ENCODE results near the gene CDYL2. TPM values are rescaled to one million over a fixed set of nuclear protein-coding genes. Genes with fewer than 3 reads are reported as not detected.

Gene CDYL2
- total RNA-seq, 1 experiment from 2014 or later, result 8.2 TPM

DNA sequence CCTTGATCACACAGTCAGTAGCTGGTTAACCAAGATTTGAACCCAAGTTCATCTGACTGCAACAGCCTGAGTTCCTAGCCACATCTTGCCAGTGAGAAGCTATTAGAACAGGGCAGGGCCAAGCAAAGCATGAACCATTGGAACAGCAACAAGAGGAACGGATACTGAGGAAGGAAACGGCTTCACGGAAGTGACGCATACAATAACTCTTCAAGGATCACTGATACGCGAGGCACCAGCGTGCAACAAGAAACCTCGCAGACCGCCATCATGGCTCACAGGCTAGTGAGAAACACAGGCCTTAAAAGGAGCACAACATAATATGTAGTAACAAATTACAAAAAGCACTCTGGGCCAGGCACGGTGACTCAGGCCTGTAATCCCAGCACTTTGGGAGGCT lies 114.9 kb downstream of the CDYL2 start (continued):
- TF ChIP-seq, protein P1, sequence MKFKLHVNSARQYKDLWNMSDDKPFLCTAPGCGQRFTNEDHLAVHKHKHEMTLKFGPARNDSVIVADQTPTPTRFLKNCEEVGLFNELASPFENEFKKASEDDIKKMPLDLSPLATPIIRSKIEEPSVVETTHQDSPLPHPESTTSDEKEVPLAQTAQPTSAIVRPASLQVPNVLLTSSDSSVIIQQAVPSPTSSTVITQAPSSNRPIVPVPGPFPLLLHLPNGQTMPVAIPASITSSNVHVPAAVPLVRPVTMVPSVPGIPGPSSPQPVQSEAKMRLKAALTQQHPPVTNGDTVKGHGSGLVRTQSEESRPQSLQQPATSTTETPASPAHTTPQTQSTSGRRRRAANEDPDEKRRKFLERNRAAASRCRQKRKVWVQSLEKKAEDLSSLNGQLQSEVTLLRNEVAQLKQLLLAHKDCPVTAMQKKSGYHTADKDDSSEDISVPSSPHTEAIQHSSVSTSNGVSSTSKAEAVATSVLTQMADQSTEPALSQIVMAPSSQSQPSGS (CRISPR knock-in tag; IDR thresholded peaks at IDR 0.05; ENCODE audit: borderline replicate concordance, low read depth), result no peak
- TF ChIP-seq, protein P2, sequence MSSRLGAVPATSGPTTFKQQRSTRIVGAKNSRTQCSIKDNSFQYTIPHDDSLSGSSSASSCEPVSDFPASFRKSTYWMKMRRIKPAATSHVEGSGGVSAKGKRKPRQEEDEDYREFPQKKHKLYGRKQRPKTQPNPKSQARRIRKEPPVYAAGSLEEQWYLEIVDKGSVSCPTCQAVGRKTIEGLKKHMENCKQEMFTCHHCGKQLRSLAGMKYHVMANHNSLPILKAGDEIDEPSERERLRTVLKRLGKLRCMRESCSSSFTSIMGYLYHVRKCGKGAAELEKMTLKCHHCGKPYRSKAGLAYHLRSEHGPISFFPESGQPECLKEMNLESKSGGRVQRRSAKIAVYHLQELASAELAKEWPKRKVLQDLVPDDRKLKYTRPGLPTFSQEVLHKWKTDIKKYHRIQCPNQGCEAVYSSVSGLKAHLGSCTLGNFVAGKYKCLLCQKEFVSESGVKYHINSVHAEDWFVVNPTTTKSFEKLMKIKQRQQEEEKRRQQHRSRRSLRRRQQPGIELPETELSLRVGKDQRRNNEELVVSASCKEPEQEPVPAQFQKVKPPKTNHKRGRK (CRISPR knock-in tag; IDR thresholded peaks at IDR 0.05; ENCODE audit: borderline replicate concordance), result no peak
- TF ChIP-seq OVOL2 (CRISPR knock-in tag; IDR thresholded peaks at IDR 0.05; ENCODE audit: borderline replicate concordance), result no peak
- TF ChIP-seq, protein P3, sequence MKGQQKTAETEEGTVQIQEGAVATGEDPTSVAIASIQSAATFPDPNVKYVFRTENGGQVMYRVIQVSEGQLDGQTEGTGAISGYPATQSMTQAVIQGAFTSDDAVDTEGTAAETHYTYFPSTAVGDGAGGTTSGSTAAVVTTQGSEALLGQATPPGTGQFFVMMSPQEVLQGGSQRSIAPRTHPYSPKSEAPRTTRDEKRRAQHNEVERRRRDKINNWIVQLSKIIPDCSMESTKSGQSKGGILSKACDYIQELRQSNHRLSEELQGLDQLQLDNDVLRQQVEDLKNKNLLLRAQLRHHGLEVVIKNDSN (CRISPR knock-in tag; IDR thresholded peaks at IDR 0.05), result no peak

DNA sequence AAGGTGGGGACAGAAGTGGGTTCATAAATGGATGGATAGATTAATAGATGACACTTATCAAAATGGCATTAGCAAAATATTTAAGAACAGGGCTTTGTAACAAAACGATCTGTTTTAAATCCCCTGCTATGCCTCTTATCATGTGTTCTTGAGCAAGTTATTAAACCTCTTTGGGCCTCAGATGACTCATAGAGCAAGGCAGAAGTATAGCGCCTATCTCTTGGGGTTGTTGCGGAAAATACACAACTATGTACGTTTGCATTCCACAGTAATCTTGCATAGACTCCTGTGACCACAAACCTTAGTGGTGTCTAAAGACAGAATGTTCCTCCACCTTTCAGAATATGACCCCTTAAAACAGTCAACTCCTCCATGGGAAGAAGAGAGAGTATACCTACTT lies 116.8 kb downstream of the CDYL2 start:
- ATAC-seq (no peak), DNase-seq (ENCODE audit: low spot score) (no peak)
- Mint-ChIP-seq H3K36me3 (no peaks in the 10 kb centered on the region), H3K9me3 (no peaks in the 10 kb centered on the region), H3K27ac (no peak overlapping the region), H3K4me3 (no peak overlapping the region), H3K27me3 (ENCODE audit: low read depth) (no peaks in the 10 kb centered on the region), H3K4me1 (peaks cover 9% of the 10 kb centered on the region)
- CTCF ChIA-PET, result no interaction called here
- POLR2A ChIA-PET, result no interaction called here
- TF ChIP-seq SMAD3 (CRISPR knock-in tag; IDR thresholded peaks at IDR 0.05; ENCODE audit: borderline replicate concordance), result no peak
- TF ChIP-seq ZNF138 (CRISPR knock-in tag; conservative IDR thresholded peaks at IDR 0.05), result no peak
- no peak for TF ChIP-seq ZBTB21 (CRISPR knock-in tag; IDR thresholded peaks at IDR 0.05; ENCODE audit: borderline replicate concordance)
- TF ChIP-seq FOXJ3 (CRISPR knock-in tag; IDR thresholded peaks at IDR 0.05; ENCODE audit: borderline replicate concordance), result no peak
- TF ChIP-seq GRHL2 (CRISPR knock-in tag; IDR thresholded peaks at IDR 0.05; ENCODE audit: insufficient replicate concordance, severe bottlenecking), result no peak
- no peak for TF ChIP-seq ZNF121 (CRISPR knock-in tag; IDR thresholded peaks at IDR 0.05)
- TF ChIP-seq, protein P4, sequence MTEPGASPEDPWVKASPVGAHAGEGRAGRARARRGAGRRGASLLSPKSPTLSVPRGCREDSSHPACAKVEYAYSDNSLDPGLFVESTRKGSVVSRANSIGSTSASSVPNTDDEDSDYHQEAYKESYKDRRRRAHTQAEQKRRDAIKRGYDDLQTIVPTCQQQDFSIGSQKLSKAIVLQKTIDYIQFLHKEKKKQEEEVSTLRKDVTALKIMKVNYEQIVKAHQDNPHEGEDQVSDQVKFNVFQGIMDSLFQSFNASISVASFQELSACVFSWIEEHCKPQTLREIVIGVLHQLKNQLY (CRISPR knock-in tag; IDR thresholded peaks at IDR 0.05), result no peak
- TF ChIP-seq, protein P5, sequence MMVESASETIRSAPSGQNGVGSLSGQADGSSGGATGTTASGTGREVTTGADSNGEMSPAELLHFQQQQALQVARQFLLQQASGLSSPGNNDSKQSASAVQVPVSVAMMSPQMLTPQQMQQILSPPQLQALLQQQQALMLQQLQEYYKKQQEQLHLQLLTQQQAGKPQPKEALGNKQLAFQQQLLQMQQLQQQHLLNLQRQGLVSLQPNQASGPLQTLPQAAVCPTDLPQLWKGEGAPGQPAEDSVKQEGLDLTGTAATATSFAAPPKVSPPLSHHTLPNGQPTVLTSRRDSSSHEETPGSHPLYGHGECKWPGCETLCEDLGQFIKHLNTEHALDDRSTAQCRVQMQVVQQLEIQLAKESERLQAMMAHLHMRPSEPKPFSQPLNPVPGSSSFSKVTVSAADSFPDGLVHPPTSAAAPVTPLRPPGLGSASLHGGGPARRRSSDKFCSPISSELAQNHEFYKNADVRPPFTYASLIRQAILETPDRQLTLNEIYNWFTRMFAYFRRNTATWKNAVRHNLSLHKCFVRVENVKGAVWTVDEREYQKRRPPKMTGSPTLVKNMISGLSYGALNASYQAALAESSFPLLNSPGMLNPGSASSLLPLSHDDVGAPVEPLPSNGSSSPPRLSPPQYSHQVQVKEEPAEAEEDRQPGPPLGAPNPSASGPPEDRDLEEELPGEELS (CRISPR knock-in tag; IDR thresholded peaks at IDR 0.05), result no peak
- TF ChIP-seq, protein P6, sequence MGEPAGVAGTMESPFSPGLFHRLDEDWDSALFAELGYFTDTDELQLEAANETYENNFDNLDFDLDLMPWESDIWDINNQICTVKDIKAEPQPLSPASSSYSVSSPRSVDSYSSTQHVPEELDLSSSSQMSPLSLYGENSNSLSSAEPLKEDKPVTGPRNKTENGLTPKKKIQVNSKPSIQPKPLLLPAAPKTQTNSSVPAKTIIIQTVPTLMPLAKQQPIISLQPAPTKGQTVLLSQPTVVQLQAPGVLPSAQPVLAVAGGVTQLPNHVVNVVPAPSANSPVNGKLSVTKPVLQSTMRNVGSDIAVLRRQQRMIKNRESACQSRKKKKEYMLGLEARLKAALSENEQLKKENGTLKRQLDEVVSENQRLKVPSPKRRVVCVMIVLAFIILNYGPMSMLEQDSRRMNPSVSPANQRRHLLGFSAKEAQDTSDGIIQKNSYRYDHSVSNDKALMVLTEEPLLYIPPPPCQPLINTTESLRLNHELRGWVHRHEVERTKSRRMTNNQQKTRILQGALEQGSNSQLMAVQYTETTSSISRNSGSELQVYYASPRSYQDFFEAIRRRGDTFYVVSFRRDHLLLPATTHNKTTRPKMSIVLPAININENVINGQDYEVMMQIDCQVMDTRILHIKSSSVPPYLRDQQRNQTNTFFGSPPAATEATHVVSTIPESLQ (CRISPR knock-in tag; IDR thresholded peaks at IDR 0.05), result no peak
- TF ChIP-seq, protein P7, sequence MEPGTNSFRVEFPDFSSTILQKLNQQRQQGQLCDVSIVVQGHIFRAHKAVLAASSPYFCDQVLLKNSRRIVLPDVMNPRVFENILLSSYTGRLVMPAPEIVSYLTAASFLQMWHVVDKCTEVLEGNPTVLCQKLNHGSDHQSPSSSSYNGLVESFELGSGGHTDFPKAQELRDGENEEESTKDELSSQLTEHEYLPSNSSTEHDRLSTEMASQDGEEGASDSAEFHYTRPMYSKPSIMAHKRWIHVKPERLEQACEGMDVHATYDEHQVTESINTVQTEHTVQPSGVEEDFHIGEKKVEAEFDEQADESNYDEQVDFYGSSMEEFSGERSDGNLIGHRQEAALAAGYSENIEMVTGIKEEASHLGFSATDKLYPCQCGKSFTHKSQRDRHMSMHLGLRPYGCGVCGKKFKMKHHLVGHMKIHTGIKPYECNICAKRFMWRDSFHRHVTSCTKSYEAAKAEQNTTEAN (CRISPR knock-in tag; IDR thresholded peaks at IDR 0.05), result no peak
- TF ChIP-seq ZNF423 (CRISPR knock-in tag; IDR thresholded peaks at IDR 0.05), result no peak
- TF ChIP-seq, protein P8, sequence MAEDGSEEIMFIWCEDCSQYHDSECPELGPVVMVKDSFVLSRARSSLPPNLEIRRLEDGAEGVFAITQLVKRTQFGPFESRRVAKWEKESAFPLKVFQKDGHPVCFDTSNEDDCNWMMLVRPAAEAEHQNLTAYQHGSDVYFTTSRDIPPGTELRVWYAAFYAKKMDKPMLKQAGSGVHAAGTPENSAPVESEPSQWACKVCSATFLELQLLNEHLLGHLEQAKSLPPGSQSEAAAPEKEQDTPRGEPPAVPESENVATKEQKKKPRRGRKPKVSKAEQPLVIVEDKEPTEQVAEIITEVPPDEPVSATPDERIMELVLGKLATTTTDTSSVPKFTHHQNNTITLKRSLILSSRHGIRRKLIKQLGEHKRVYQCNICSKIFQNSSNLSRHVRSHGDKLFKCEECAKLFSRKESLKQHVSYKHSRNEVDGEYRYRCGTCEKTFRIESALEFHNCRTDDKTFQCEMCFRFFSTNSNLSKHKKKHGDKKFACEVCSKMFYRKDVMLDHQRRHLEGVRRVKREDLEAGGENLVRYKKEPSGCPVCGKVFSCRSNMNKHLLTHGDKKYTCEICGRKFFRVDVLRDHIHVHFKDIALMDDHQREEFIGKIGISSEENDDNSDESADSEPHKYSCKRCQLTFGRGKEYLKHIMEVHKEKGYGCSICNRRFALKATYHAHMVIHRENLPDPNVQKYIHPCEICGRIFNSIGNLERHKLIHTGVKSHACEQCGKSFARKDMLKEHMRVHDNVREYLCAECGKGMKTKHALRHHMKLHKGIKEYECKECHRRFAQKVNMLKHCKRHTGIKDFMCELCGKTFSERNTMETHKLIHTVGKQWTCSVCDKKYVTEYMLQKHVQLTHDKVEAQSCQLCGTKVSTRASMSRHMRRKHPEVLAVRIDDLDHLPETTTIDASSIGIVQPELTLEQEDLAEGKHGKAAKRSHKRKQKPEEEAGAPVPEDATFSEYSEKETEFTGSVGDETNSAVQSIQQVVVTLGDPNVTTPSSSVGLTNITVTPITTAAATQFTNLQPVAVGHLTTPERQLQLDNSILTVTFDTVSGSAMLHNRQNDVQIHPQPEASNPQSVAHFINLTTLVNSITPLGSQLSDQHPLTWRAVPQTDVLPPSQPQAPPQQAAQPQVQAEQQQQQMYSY (CRISPR knock-in tag; IDR thresholded peaks at IDR 0.05), result no peak
- no peak for TF ChIP-seq KAT7 (CRISPR knock-in tag; IDR thresholded peaks at IDR 0.05; ENCODE audit: borderline replicate concordance)
- TF ChIP-seq IRF2 (CRISPR knock-in tag; IDR thresholded peaks at IDR 0.05; ENCODE audit: borderline replicate concordance, low read depth), result no peak
- TF ChIP-seq, protein P9, sequence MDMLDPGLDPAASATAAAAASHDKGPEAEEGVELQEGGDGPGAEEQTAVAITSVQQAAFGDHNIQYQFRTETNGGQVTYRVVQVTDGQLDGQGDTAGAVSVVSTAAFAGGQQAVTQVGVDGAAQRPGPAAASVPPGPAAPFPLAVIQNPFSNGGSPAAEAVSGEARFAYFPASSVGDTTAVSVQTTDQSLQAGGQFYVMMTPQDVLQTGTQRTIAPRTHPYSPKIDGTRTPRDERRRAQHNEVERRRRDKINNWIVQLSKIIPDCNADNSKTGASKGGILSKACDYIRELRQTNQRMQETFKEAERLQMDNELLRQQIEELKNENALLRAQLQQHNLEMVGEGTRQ (CRISPR knock-in tag; IDR thresholded peaks at IDR 0.05), result no peak
